Activated naive CD4-positive, alpha-beta T cell treated with anti-CD3 and anti-CD28 coated beads, Interleukin-2, amount 50 U/mL, for 24 hours (primary cell): ENCODE results near the gene DYSF.

Source experiments
- H3K27ac Mint-ChIP-seq: one replicate; pipeline ENCODE4 v1.8.0; 2021; ENCODE audit warnings: mild to moderate bottlenecking, mixed read lengths
- H3K27me3 Mint-ChIP-seq: one replicate; pipeline ENCODE4 v1.8.0; 2021; ENCODE audit warnings: mixed read lengths
- H3K36me3 Mint-ChIP-seq: one replicate; pipeline ENCODE4 v1.8.0; 2021; ENCODE audit warnings: mixed read lengths
- H3K4me1 Mint-ChIP-seq: one replicate; pipeline ENCODE4 v1.8.0; 2021; ENCODE audit warnings: mixed read lengths
- H3K4me3 Mint-ChIP-seq: one replicate; pipeline ENCODE4 v1.8.0; 2021; ENCODE audit warnings: mild to moderate bottlenecking, mixed read lengths
- H3K9me3 Mint-ChIP-seq: one replicate; pipeline ENCODE4 v1.8.0; 2021; ENCODE audit warnings: mixed read lengths

Gene DYSF

GRCh38 chr2:71681626-71682025, 228.3 kb downstream of the DYSF start:
- no peaks in the 10 kb centered on the region for H3K36me3 Mint-ChIP-seq
- H3K4me1 Mint-ChIP-seq = no peaks in the 10 kb centered on the region
- no peaks in the 10 kb centered on the region for H3K27me3 Mint-ChIP-seq
- H3K9me3 Mint-ChIP-seq = no peaks in the 10 kb centered on the region
- H3K4me3 Mint-ChIP-seq = no peak overlapping the region
- H3K27ac Mint-ChIP-seq = no peak overlapping the region

GRCh38 chr2:71682341-71682740, 229.0 kb downstream of the DYSF start:
- no peaks in the 10 kb centered on the region for H3K9me3 Mint-ChIP-seq
- H3K27ac Mint-ChIP-seq = no peak overlapping the region
- H3K36me3 Mint-ChIP-seq = no peaks in the 10 kb centered on the region
- H3K4me1 Mint-ChIP-seq = no peaks in the 10 kb centered on the region
- no peaks in the 10 kb centered on the region for H3K27me3 Mint-ChIP-seq
- H3K4me3 Mint-ChIP-seq = no peak overlapping the region

- H3K27ac Mint-ChIP-seq = no peak overlapping the region
- H3K27me3 Mint-ChIP-seq = peaks cover 2% of the 10 kb centered on the region
- H3K4me3 Mint-ChIP-seq = no peak overlapping the region
- H3K36me3 Mint-ChIP-seq = no peaks in the 10 kb centered on the region
- H3K9me3 Mint-ChIP-seq = no peaks in the 10 kb centered on the region
- H3K4me1 Mint-ChIP-seq = no peaks in the 10 kb centered on the region
Observed at GRCh38 chr2:71683070-71683469, 229.7 kb downstream of the DYSF start.

- no peaks in the 10 kb centered on the region for H3K9me3 Mint-ChIP-seq
- no peaks in the 10 kb centered on the region for H3K36me3 Mint-ChIP-seq
- H3K27ac Mint-ChIP-seq = no peak overlapping the region
- peaks cover 2% of the 10 kb centered on the region for H3K27me3 Mint-ChIP-seq
- H3K4me3 Mint-ChIP-seq = no peak overlapping the region
- H3K4me1 Mint-ChIP-seq = no peaks in the 10 kb centered on the region
Observed at GRCh38 chr2:71683666-71684065, 230.3 kb downstream of the DYSF start.

DNA sequence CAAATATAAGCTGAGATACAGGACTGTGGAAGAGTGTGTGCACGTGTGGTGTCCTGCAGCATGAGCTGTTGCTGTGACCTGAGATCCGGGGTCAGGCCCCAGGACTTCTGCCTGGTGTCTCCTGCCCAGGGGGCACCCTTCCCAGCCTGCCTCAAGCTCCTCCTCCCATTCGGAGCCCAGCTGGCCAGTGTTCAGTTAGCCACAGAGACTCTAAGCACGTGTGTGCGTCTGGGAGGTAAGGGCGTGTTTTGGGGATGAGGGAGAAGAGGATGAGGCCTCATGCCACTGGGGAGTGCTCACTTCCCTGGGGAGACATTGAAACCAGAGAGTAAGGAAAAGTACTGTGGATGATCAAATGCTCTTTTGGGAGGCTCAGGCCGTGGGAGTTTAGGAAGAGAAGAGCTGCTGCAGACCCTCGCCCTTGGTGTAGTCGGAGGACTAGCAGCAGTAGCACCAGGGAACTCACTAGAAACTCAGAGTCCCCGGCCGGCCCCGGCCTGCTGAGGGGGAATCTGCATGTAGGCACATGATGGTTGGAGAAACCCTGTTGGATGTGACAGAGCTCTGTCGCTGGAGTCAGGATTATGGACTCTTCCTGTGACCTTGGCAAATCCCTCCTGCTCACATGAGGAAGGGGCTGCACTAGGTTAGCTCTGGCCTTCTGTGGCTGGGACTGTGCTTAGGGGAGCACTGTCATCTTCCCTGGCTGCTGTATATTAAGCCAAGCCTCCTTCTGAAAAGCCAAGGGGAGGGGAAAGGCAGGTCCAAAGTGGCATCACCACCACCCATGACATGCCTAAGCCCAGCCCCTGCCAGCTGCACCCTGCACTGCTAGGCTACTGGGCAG, 231.1 kb downstream of the DYSF start:
- no peaks in the 10 kb centered on the region for H3K36me3 Mint-ChIP-seq
- H3K4me3 Mint-ChIP-seq = no peak overlapping the region
- no peaks in the 10 kb centered on the region for H3K9me3 Mint-ChIP-seq
- no peak overlapping the region for H3K27ac Mint-ChIP-seq
- no peaks in the 10 kb centered on the region for H3K4me1 Mint-ChIP-seq
- H3K27me3 Mint-ChIP-seq = peaks cover 3% of the 10 kb centered on the region

- Mint-ChIP-seq H3K36me3 (no peaks in the 10 kb centered on the region), H3K27ac (no peak overlapping the region), H3K4me1 (no peaks in the 10 kb centered on the region), H3K4me3 (no peak overlapping the region), H3K27me3 (peaks cover 3% of the 10 kb centered on the region), H3K9me3 (no peaks in the 10 kb centered on the region)
Observed at GRCh38 chr2:71685073-71685848, 231.9 kb downstream of the DYSF start.

DNA sequence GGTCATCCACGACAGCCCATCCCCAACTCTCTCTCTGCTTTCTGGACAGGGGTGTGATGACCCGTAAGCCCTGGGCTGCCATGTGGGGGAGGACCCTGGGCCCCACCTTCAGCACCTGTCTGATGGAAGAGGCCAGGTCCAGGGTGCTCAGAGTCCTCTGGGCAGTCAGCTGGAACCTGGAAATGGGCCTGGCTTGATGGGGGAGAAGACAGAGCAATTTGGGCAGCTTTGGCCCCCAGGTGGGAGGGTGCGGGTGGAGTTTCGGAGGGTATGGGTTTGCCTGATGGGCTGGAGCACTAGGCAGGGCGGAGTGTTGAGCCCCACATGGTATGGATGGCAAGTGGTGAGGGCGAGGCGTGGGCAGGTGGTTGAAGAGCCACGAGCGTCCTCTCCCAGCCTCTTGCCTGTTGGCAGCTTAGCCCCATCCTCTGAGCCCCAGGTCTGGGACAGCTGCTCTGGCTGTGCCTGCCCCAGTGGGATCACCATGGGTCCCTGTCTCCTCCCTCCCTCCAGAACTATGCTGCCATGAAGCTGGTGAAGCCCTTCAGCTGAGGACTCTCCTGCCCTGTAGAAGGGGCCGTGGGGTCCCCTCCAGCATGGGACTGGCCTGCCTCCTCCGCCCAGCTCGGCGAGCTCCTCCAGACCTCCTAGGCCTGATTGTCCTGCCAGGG, 232.7 kb downstream of the DYSF start:
- Mint-ChIP-seq H3K27me3 (peaks cover 3% of the 10 kb centered on the region), H3K4me3 (no peak overlapping the region), H3K36me3 (no peaks in the 10 kb centered on the region), H3K9me3 (no peaks in the 10 kb centered on the region), H3K4me1 (no peaks in the 10 kb centered on the region), H3K27ac (no peak overlapping the region)

- Mint-ChIP-seq H3K27ac (no peak overlapping the region), H3K4me1 (no peaks in the 10 kb centered on the region), H3K36me3 (no peaks in the 10 kb centered on the region)
Observed at GRCh38 chr2:71686781-71687180, 233.4 kb downstream of the DYSF start.

GRCh38 chr2:71687412-71687811, 234.1 kb downstream of the DYSF start:
- Mint-ChIP-seq H3K4me3 (no peak overlapping the region), H3K27ac (no peak overlapping the region), H3K27me3 (peaks cover 3% of the 10 kb centered on the region), H3K36me3 (no peaks in the 10 kb centered on the region), H3K9me3 (no peaks in the 10 kb centered on the region), H3K4me1 (no peaks in the 10 kb centered on the region)

More at GRCh38 chr2:71686781-71687180, 233.4 kb downstream of the DYSF start:
- no peaks in the 10 kb centered on the region for H3K9me3 Mint-ChIP-seq
- H3K27me3 Mint-ChIP-seq = peaks cover 3% of the 10 kb centered on the region
- no peak overlapping the region for H3K4me3 Mint-ChIP-seq

DNA sequence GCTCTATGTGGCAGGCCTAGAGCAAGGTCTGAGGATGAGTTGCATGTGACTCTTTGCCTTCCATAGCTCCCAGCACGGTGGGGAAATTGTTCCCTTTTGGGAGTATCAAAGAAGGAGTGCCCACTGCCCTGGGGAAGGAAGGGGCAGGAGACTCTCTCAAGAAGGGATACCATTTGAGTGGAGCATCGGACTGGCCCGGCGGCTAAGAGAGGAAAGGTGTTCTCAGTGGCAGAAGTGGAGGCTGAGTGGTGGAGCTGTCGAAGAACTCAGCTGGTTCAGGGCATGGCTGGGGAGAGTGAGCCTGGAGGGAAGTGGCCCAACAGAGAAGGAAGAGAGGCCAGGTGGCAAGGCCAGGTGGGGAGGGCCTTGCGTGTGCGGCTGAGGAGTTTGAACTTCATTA, 235.2 kb downstream of the DYSF start:
- peaks cover 3% of the 10 kb centered on the region for H3K27me3 Mint-ChIP-seq
- no peak overlapping the region for H3K4me3 Mint-ChIP-seq
- H3K9me3 Mint-ChIP-seq = no peaks in the 10 kb centered on the region
- H3K27ac Mint-ChIP-seq = no peak overlapping the region
- no peaks in the 10 kb centered on the region for H3K36me3 Mint-ChIP-seq
- H3K4me1 Mint-ChIP-seq = no peaks in the 10 kb centered on the region

GRCh38 chr2:71689393-71689792, 236.0 kb downstream of the DYSF start:
- no peak overlapping the region for H3K27ac Mint-ChIP-seq
- H3K4me1 Mint-ChIP-seq = no peaks in the 10 kb centered on the region
- H3K36me3 Mint-ChIP-seq = no peaks in the 10 kb centered on the region
- no peaks in the 10 kb centered on the region for H3K9me3 Mint-ChIP-seq
- no peak overlapping the region for H3K4me3 Mint-ChIP-seq
- H3K27me3 Mint-ChIP-seq = peaks cover 3% of the 10 kb centered on the region

- no peaks in the 10 kb centered on the region for H3K36me3 Mint-ChIP-seq
- H3K27me3 Mint-ChIP-seq = peaks cover 5% of the 10 kb centered on the region
- H3K27ac Mint-ChIP-seq = no peak overlapping the region
- H3K9me3 Mint-ChIP-seq = no peaks in the 10 kb centered on the region
- H3K4me1 Mint-ChIP-seq = no peaks in the 10 kb centered on the region
- H3K4me3 Mint-ChIP-seq = no peak overlapping the region
Observed at GRCh38 chr2:71689968-71690834, 236.8 kb downstream of the DYSF start.

DNA sequence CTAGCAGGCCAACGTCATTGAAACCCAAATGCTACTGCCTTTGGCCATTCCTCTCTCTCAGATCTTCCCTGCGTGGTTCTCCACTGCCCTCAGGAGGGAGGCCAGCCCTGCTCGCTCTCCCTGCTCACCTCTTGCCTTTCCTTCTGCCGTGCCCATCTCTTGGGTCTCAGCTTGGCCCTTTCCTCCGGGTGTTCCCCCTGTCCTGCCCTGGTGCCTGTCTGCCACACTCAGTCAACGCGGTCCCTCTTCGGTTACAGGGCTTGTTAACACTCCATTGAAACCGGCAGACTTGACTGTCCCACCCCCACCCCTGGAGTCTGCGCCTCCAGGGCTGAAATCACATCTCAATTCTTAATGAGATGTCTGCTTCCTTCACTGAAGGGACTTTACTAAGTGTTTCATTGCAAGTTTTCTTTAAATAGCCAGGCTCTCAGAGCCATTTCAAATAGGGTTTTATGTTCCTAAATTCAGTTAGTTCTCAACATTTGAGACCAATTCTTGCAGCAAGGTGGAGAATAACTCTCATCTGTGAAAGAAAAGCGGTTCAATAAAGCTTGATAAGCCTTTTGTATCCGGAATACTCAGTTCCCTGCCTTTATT, 237.6 kb downstream of the DYSF start:
- Mint-ChIP-seq H3K27ac (no peak overlapping the region), H3K4me3 (no peak overlapping the region), H3K9me3 (no peaks in the 10 kb centered on the region), H3K4me1 (no peaks in the 10 kb centered on the region), H3K27me3 (peaks cover 5% of the 10 kb centered on the region), H3K36me3 (no peaks in the 10 kb centered on the region)

GRCh38 chr2:71691747-71692441, 238.5 kb downstream of the DYSF start:
- Mint-ChIP-seq H3K36me3 (no peaks in the 10 kb centered on the region), H3K4me3 (no peak overlapping the region), H3K4me1 (no peaks in the 10 kb centered on the region), H3K27me3 (peaks cover 5% of the 10 kb centered on the region), H3K9me3 (no peaks in the 10 kb centered on the region), H3K27ac (no peak overlapping the region)
